ENCODE data around the gene UXT.
A peak's percentile ranks its signal among the peaks of the same experiment; 100 is the strongest.
"Not testable (repeated sequence)": the region's sequence is repeated elsewhere in the genome, so short reads cannot be mapped to it uniquely, and the experiment has no call there.

UXT gene, protein sequence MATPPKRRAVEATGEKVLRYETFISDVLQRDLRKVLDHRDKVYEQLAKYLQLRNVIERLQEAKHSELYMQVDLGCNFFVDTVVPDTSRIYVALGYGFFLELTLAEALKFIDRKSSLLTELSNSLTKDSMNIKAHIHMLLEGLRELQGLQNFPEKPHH

DNA sequence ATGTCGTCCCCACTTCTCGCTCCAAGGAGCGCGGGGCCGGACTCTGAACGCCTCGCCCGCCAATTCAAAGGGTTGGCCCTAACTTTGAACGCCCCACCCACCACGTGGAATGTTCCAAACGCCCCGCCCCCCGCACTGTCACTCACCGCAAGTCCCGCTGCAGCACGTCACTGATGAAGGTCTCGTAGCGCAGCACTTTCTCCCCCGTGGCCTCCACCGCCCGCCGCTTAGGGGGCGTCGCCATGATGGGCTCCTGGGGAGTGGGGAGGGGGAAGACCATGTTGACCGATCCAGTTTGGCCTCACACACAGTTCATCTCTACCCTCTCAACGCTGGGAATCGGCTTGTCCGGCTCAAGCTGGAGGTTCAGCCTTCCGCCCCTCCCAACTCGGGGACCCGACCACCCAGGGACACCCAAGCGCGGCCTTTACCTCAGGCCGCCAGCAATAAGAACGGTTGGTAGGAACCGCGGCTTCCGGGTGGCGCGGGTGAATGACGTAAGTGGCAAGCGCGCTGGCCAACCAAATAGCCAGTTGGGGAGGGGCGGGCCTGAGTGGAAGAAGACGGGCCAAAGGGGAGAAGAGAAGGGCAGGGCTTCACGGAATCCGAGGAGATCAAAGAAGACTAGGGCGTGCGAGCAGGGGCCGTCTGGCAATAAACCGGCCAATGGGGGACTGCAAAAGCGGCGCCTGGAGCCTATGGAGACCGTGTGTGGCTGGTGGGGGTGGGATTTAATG is at the start of gene UXT:
UXT (minus strand) TSS at position 497 of the 737 bp plus-strand sequence; CDS start at position 244, 253 bp downstream.
- peak; percentile 94 for DNase-seq

GRCh38 chrX:47707031-47707780 is 48.2 kb upstream of the UXT start:
- DNase-seq: no peak

DNA sequence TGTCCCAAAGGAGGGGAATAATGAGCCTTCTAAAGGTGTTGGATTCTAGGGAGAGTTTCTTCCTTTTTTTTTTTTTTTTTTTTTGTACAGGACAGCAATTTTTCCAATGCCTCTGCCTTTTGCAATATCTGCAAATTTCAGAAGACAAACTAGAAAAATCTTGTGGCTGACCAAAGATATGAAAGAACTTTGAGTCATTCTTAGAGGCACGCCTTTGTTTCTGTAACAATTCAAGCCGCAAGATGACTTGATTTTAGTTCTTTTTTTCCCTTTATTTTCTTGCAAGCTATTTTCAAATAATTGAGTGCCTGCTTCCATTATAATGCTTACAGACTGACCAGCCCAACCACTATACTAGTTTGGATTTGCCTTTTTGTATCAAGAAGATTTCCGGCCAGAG is 47.6 kb upstream of the UXT start:
- no peak for DNase-seq

DNA sequence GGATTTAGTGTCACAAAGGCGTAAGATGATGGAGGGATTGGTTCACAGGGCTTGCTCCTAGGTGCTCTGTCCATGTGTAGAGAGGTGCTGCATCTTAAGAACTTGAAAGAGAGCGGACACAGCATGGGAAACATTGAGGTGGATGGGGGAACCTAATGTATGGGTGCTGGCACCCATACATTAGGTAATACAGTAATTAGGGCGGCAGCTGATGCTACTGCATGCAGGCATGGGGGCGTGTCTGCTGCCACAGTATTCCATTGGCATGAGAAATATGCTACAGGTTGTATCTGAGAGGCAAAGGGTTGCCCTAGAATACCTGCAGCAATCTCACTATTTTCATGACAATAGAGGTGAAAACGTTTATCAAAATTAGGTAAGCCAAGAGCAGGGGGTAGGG is 45.8 kb upstream of the UXT start:
- no peak for DNase-seq

DNA sequence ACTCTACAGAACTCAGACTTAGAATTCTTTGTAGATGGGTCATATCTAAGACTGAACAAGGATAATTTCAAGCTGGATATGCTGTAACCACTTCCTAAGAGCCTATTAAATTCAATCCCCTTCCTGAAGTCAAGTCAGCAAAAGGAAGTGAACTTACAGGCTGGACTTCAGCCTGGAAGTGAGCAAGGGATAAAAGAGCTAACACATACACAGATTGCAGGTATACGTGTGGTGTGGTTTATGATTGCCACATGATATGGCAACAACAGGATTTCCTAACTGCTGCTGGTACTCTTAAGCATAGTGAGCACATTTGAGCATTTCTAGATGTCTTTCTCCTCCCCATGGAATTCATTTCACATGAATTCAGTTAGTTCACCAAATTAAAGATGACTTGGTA is 38.2 kb upstream of the UXT start:
- DNase-seq: no peak

GRCh38 chrX:47690175-47690574 is 31.2 kb upstream of the UXT start:
- no peak for DNase-seq

DNA sequence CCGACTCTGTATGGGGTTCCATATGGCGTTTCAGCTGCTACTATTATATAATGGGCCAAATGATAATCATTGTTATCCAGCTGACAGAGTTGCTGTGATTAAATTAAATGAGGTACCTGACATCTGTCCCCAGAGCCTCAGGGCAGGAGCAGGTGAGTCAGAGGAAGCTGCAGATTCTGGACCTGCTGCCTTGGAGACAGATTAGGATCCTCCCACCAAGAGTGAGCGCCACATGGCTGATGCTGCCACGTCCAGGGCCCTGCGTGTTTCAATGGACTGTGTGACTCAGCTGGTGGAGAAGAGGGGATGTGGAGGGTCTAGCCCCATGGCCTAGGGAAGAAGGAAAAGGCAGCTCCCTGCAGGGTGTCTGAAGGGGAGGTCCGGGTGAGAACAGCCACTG is 28.3 kb upstream of the UXT start:
- no peak for DNase-seq

DNA sequence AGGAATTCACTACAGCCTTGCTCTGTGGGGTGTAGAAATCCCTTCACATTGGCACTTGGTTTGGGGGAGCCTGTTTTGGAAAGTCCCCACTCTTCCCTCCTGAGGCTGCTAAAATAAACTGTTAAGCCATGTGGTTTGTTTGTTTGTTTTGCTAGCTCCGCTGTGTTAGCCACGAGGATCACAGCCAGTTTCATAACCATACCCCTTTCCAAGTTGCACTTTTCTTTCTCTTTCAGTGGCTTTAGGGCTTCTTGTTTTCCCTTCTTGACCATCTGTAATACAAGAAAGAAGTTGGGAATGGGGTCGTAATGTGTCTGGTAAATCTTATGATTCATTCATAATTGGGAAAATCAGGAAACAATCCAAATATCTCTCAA is 24.8 kb upstream of the UXT start:
- DNase-seq: no peak

DNA sequence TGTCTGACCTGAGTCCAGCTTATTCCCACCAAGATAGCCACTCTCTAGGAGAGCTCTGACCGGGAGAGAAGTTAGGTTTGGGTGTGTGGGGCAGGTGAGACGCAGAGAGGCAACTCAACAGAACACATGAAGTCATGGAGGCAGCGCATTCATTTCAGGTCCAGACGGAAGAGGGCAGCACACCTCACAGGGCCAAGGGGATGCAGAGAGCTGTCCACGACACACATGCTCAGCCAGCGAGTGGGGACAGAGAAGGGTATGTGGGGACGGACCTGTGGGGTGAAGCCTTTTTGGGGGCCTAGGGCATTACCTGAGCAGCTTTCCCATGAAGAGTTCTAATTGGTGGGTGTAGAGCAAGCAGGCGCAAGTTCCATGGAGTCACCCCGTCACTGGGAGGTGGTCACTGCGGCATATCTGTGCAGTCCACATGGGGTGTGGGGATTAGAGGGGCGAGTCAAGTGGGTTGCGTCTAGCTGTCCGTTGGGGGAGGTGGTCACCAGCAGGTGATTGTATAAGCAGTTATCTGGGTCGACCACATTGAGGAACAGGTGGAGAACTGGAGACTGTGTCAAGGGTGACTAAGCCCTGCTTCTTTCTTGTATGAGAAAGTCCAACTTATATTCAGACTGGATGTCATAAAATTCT is 24.3 kb upstream of the UXT start:
- DNase-seq: no peak

- DNase-seq: not testable (repeated sequence)
These were observed 17.2 kb upstream of the UXT start for GRCh38 chrX:47675959-47676859.

GRCh38 chrX:47674776-47675175 is 15.8 kb upstream of the UXT start:
- DNase-seq: no peak

GRCh38 chrX:47665797-47666196 is 6.8 kb upstream of the UXT start:
- DNase-seq: not testable (repeated sequence)

DNA sequence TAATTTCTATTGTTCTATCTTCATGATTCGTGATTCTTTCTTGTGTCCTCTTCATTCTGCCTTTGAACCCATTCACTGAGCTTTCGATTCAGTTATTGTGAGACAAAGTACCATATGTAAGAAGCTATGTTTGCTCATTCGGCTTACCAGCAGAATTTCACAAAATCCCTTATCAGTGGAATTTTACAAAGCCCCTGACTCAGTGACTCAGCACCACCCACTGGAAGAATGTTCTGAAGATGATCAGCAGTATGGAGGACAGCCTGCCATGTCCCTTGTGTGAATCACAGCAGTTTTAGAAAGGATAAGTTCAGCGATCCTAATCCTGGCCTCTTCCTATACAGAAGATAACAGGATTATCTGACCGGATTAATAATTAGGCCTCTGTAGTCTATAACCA is 5.8 kb upstream of the UXT start:
- no peak for DNase-seq

DNA sequence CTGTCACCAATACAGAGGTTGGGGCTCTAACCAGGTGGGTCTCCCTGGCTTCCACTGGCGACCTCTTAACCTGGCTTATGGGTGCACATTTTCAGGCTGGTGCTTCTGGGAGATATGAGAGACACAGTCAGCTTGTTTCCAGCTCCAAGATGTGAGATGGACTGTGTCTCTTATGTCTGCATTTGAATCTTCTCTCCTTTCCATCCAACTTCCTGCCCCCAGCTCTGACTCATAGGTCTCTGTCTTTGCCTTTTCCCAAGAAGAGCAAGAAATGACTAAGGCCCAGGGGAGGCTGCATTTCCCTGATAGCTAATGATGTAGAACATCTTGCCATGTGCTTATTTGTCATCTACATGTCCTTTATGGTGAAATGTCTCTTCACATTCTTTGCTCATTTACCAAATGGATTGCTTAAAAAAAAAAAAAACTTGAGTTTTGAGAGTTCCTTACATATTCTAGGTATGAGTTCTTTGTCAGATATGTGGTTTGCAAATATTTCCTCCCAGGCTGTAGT is 3.2 kb upstream of the UXT start:
- no peak for DNase-seq

GRCh38 chrX:47661539-47661938 is 2.6 kb upstream of the UXT start:
- DNase-seq: no peak

GRCh38 chrX:47659421-47659726 is 394 bp upstream of the UXT start:
- DNase-seq: no peak

GRCh38 chrX:47658301-47658683 is 688 bp downstream of the UXT start:
- no peak for DNase-seq

GRCh38 chrX:47651043-47651905 is 7.7 kb downstream of the UXT start:
- no peak for DNase-seq

DNA sequence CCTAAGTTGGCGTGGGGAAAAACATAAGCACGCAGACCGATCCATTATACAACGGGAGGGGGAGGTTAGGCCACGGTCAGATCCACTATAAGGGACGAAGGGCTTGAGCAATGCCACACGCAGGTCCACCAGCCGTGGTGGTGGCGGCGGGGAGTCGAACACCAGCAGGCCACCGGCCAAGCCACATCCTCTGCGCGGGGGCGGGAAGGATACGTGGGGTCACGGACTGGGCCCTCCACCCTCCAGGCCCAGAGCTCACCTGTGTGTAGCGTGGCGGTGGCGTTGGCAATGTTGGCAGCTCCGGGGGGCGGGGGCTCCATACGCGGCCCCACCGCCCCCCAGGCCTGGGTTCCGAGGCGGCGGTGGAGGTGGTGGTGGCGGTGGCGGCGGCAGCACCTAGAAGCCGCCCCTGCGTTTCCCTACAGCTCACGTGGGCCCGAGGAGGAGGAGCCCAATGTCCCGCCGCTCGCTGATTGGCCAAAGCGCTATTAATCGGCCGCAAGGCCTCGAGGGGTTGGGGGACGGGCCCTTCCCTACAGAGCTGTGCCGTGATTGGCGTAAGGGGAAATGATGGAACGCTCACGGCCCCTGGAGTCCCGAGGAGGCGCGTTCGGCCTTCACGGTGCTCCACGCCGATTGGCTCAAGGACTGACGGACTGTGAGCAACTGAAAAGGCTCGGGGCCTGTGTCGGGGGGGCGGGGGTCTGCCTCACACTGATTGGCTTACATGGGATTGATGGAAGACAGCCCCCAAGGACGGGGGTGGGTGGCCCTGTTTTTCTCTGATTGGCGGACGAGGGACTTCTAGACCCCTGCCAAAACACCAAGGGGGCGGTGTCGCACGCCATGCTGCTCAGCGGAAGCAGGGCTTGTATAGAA is 8.6 kb downstream of the UXT start, which contains the start of gene ELK1:
ELK1 (minus strand) TSS at position 400 of the 879 bp plus-strand sequence. CDS start 9,122 bp downstream, outside the sequence.
- DNase-seq: peak; percentile 98

- no peak for DNase-seq
These were observed 9.2 kb downstream of the UXT start for GRCh38 chrX:47649781-47650163.

Measured in NCI-H1092 (cell line).